Epidermal melanocyte (primary cell): ENCODE data around the gene BLMH.
"Not testable (repeated sequence)": the region's sequence is repeated elsewhere in the genome, so short reads cannot be mapped to it uniquely, and the experiment has no call there.

ENCODE experiments used
- DNase-seq: peaks from one replicate; pipeline ENCODE4 v3.0.0; 2011; ENCODE audit warnings: low spot score; ENCODE audit not compliant: insufficient read length

The BLMH gene

DNA sequence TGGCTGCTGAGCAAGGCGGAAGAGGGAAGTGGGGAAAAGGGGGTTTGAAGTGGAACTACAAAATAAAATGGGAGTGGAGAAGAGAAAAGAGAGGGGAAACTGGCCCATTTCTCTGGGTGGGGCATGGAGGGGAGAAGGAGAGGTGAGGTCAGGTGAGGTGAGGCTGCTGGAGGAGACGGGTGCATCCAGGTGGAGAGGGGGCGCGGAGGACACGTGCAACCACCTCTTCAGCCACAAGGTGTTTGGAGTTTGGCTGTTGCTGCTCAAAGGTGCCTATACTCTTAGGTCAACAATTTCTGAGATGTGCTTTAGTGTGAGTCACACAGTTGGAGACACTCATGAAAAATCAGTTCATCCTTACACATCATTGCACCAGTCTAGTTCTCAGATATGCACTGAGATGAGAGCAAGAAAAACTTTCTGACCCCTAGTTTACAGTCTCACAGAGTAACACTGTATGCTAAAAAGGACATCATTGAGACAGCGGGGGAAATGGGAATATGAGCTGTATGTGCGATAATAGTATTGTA lies 61.1 kb downstream of the BLMH start:
- no peak for DNase-seq

- not testable (repeated sequence) for DNase-seq
Measured at GRCh38 chr17:30230009-30230408, 61.7 kb downstream of the BLMH start.

GRCh38 chr17:30229012-30229411 lies 62.7 kb downstream of the BLMH start:
- no peak for DNase-seq

DNA sequence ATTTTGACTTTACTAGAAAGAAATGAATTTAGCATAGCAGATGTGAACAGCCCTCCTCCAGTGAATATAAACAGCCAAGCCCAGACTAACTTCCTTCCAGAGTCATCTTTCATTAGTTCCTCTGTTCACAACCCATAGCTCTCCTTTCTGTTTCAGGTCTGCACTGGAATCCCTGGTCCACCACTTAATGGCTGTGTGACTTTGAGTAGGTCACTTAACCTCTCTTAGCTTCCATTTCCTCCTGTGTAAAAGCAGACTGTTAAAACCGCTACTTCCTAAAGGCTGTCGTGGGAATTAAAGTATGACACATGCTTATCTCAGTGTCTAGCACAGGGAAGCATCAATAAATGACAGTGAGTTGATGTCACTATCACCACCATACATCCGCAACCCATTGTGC lies 63.7 kb downstream of the BLMH start:
- DNase-seq: no peak

- peak; percentile 79 for DNase-seq
Measured at GRCh38 chr17:30226878-30227277, 64.9 kb downstream of the BLMH start.

DNA sequence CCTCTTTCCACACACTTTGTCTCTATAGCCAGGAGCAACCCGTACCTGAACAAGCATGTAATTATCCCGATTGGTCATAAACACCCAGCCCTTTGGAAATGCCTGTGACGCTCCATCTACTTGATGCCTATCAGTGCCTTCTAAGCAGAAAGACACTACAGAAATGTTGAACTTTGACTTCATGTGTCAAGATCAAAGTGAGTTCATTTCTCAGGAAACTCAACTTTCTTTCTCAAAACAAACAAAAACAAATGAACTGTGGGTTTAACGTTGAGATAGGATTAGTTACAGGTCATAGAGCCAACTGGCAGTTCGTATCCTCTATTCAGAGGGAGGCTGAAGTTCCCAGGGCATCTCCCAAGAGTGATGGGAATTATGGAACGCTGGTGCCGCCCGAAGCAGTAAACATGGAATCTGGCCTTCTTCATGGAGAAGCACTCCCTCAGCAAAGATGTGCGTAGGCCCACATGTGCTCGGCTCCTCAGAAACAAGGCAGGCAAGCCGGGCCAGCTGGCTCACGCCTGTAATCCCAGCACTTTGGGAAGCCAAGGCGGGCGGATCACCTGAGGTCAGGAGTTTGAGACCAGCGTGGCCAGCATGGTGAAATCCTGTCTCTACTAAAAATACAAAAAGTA lies 65.7 kb downstream of the BLMH start:
- DNase-seq: no peak

DNA sequence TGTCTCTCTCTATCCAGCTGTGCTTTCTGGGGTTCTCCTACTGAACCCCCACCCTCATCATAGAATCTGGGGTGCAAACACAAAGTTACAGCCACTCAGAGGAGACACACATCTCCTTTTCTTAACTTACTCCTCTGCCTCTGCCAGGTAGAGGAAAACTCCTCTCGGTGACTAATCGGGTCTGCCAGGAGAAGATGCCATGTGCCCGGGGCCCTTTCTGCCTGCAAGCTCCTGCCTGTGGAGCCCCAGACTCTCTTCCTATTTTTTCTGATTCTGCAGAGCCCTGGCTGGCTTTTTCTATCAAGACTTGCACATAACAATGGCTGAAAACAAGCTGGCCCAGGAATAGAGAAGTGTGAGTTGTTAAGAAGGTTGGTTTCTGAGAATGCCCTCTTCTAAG lies 66.6 kb downstream of the BLMH start:
- DNase-seq: no peak

DNA sequence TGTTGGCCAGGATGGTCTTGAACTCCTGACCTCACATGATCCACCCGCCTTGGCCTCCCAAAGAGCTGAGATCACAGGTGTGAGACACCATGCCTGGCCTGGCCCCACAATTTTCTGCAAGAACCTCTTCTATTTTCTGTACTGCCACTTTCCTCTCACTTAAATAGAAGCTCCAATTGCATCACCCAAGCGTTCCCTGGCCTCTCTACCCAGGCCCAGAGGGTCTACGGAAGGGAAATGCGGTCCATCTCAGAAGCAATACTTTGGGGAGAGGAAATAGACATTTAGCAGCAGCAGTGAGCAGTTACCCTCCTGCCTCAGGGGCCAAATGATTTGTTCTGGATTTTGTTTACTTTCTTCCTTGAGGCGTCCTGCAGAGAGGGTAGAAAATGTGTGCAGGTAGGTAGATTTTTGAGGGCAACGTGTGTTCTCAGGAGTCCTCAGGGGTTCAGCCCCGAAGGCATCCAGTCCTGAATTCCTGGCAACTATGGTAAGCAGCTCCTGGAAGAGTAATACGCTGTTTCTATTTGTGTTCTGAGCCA lies 67.3 kb downstream of the BLMH start:
- DNase-seq: no peak

DNA sequence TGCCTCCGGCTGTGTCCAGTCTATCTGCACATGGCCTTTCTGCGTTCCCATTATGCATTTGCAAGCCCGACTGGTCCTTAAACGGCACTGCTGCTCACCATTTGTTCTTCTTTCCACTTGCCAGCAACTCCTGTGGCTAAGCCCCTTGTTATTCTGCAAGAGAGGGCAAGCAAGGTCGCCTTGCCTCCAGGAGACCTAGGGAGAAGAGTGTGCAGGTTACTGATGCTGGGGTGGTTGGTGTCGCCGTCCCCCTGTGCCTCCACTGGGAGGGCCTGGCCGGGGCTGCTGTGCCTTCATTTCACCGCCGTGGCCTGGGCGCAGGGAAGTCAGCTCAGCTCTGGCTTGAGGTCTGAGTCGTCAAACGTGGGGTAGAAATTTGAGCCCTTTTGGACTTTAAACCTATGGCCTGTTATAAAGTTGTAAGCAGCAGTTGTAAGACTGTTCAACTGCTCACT lies 69.0 kb downstream of the BLMH start:
- no peak for DNase-seq

GRCh38 chr17:30222251-30222650 lies 69.5 kb downstream of the BLMH start:
- DNase-seq: no peak

GRCh38 chr17:30221346-30221745 lies 70.4 kb downstream of the BLMH start:
- DNase-seq: no peak

DNA sequence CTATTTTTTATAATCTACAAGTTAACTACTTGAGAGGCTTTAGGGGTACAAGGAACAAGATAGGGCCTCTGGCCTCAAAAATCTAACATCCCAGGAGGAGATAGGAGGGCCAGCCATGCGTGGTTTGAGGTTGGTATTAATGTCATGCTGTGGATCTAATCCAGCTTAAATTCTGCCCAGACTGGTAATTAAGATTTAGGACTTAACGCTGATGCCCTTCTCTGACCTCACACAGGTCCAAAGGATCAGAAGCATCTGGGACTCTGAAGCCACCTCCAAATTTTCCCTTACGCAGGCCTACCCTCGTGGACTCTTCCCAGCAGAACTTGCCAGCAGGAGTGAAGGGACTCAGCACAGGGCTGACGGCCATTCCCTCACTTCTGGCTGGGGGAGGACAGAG lies 71.3 kb downstream of the BLMH start:
- no peak for DNase-seq

DNA sequence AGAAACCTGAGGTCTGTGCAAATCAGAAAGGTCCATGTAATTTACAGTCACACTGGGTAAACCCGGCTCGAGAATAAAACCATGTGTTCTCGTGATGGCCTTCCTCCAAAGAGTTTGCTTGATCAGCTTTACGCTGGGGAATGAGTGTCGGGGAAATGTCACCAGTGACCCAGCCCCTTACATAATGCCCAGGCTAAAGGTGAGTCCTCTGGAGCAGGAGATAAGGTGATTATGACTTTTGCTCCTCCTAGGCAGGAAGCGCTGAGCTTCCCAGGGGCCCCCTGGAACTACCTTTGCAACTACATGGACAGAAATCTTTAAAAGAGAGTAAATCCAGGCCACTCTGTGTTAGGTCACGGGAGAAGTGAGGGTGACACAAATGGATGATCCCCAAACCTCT lies 71.9 kb downstream of the BLMH start:
- DNase-seq: no peak

GRCh38 chr17:30219315-30219714 lies 72.4 kb downstream of the BLMH start:
- DNase-seq: no peak

DNA sequence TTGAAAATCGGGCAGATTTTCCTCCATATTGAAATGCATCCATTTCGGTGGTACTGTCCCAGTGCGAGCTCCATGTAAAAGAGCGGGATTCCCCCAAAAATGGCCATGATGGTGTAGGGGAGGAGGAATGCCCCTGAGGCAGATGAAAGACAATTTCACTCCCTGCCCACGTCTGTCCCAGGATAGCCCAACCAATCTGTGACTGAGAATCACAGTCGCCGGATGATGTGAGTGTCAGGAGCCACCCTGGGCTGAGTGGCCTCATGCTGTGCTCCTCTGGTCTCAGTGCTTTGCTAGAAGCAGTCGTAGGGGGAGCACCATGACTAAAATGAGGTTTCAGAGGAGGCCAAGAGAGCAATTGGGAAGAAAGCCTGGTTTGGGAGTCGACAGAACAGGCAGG lies 72.9 kb downstream of the BLMH start:
- DNase-seq: no peak

GRCh38 chr17:30217746-30218245 lies 73.9 kb downstream of the BLMH start:
- no peak for DNase-seq

- no peak for DNase-seq
Measured at GRCh38 chr17:30217054-30217453, 74.7 kb downstream of the BLMH start.

- no peak for DNase-seq
Measured at GRCh38 chr17:30212750-30213149, 79.0 kb downstream of the BLMH start.

DNA sequence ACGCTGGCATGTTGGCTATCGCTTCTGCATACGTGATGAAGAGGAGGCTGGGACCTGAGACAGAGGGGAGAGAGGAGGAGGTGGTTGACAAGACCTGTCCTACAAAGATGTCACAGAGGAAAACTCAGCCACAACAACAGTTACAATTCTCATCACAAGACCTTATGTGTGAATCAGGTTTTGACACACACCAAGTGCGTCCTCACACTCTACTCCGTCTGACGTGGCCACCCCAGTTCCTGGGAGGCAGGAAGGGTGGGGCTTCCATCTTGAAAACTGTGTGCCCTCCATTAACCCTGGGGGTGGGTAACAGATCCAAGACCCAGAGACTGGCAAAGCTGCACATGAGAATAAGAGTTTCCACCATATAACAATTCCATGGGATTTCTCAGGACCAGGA lies 80.4 kb downstream of the BLMH start:
- no peak for DNase-seq

DNA sequence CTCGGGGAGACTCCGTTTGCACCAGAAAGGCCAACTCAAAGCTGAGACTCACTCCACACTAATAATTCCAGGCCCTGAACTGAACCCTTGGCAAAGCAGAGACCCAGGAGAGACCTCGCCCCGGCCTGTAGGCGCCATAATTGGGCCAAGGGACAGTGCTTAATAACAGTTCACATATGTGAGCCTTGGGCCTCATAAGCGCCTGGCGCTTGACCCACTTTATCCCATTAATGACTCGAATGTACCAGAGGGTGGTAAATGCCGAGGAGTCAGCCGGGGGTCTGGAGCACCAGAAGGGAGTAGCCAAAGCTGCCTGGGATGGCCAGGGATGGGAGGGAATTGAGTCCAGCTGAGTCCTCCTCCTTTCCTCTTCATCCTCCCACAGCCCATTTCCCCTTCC lies 80.8 kb downstream of the BLMH start:
- DNase-seq: no peak

GRCh38 chr17:30210366-30210765 lies 81.4 kb downstream of the BLMH start:
- DNase-seq: no peak

DNA sequence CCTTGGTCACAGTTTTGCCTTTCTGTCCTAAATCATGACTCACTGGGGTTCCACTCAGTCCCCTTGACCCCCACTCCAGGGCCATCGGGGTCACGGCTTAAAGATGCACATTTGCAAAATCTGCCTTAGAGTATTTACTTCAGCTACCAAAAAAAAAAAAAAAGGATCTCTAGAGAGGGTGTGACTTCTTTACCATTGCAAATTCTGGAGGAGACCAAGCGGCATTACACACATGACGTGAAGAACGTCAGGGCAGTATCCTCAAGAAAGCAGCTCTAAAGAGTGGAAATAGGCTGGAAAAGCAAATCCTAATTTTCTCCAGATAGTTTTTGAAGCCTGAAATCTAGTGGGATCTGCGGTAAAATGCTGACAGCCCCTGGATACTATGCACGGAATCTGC lies 81.8 kb downstream of the BLMH start:
- DNase-seq: no peak

- no peak for DNase-seq
Measured at GRCh38 chr17:30208214-30208613, 83.5 kb downstream of the BLMH start.
